Measurements from ENCODE around the gene HNRNPA0.

Gene HNRNPA0

GRCh38 chr5:137739737-137740136 is 14.4 kb downstream of the HNRNPA0 start:
- no peak overlapping the region for H3K4me3 ChIP-seq (ENCODE audit: low read depth, low read length)
- TF ChIP-seq, protein P1, sequence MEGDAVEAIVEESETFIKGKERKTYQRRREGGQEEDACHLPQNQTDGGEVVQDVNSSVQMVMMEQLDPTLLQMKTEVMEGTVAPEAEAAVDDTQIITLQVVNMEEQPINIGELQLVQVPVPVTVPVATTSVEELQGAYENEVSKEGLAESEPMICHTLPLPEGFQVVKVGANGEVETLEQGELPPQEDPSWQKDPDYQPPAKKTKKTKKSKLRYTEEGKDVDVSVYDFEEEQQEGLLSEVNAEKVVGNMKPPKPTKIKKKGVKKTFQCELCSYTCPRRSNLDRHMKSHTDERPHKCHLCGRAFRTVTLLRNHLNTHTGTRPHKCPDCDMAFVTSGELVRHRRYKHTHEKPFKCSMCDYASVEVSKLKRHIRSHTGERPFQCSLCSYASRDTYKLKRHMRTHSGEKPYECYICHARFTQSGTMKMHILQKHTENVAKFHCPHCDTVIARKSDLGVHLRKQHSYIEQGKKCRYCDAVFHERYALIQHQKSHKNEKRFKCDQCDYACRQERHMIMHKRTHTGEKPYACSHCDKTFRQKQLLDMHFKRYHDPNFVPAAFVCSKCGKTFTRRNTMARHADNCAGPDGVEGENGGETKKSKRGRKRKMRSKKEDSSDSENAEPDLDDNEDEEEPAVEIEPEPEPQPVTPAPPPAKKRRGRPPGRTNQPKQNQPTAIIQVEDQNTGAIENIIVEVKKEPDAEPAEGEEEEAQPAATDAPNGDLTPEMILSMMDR (IDR thresholded peaks at IDR 0.05; ENCODE audit: low read depth, low read length) = no peak

GRCh38 chr5:137738947-137739346 is 15.2 kb downstream of the HNRNPA0 start:
- TF ChIP-seq, protein P1 (IDR thresholded peaks at IDR 0.05; ENCODE audit: low read depth, low read length) = no peak
- H3K4me3 ChIP-seq (ENCODE audit: low read depth, low read length) = no peak overlapping the region

DNA sequence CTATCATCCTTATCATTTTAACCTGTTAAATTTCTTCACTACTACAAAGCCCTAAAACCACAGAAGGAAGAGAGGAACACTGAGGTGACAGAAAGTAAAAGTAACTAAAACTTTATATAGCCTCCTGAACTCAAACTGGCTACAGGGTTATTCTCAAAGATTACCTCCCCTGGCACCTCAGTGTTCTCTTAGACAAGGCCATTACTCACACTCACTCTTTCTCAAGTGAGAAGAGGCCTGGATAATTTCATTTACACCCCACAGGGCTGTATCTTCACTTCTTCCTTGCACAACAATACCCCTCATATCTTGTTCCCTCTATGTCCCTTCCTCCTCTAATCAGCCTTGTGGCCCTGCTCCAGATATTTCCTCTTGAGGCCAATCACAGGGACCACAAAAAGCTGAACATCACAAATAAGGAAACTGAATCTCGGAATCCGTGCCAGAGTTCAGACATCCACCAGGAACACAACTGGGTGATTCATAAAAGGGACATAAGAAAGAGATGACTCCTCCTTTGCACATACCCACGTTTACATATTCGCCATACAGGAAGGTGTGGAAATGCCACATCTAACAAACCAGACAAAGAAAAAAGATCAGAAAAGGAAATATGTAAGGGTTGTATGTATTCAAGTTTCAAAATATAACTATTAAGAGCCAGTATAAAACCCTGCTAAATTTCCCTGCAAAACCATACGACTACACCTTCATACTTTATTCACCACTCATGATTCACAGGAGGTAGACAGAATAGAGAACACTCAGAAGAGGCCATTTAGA is 16.6 kb downstream of the HNRNPA0 start:
- H3K4me3 ChIP-seq (ENCODE audit: low read depth, low read length) = no peak overlapping the region
- TF ChIP-seq, protein P1 (IDR thresholded peaks at IDR 0.05; ENCODE audit: low read depth, low read length) = no peak

DNA sequence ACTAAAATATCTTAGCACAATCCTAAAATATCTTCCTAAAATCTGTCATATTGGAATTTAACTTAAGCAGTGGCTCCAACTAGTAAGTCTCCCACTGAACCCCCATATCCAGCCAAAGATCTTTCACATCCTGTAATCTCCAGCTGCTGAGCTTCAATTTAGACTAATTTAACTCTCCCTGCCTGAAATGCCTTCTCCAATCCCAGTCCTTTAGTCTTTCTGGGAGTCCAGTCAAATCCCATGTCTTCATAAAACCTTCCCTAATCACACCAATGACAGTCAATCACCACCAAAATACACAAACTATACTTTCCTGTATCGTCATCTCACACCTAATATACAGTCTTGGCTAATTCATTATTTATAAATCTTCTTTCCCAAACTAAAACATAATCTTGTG is 17.7 kb downstream of the HNRNPA0 start:
- H3K4me3 ChIP-seq (ENCODE audit: low read depth, low read length) = no peak overlapping the region
- TF ChIP-seq, protein P1 (IDR thresholded peaks at IDR 0.05; ENCODE audit: low read depth, low read length) = no peak

DNA sequence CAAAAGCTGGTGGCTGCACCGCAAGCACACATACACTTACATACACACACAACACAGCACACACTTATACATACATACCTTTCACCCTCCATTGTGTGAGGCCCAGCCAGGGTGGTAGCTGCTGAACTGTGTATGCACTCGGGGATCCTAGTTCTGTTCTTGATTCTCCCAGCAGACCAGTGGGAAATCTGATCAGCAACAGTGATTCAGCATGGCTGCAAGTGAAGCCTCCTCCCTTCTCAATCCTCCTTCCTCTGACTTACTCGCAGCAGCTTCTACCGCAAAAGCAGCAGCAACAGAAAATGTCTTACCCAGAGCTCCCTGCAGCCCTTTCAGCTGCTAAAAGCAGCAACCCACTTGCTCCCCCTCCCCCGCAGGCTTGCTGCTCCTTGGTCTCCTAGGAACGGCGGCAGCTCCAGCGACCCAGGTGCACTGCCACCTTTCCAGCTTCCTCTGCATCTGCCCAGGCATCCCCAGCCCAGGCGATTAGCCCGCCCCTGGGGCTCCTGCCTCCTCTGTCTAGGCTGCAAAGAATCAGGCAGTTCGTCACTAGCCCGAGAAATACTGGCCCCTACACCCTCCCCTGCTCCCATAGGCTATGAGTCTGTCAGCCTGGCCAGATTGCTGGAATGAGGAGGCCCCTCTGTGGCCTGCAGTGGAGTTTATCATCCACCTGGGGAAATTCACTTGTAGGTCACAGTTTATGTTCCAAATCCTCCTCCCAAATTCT is 18.4 kb downstream of the HNRNPA0 start, which contains the start of gene KLHL3:
Gene KLHL3 (minus strand): TSS at position 535 of the 730 bp plus-strand sequence. CDS start 443 bp downstream, at position 92.
- TF ChIP-seq, protein P1 (IDR thresholded peaks at IDR 0.05; ENCODE audit: low read depth, low read length) = 0 out of 2 replicates have a peak, but pooled peaks have one; percentile 6
- peak within 1 kb of the TSS; percentile 59 for H3K4me3 ChIP-seq (ENCODE audit: low read depth, low read length)

DNA sequence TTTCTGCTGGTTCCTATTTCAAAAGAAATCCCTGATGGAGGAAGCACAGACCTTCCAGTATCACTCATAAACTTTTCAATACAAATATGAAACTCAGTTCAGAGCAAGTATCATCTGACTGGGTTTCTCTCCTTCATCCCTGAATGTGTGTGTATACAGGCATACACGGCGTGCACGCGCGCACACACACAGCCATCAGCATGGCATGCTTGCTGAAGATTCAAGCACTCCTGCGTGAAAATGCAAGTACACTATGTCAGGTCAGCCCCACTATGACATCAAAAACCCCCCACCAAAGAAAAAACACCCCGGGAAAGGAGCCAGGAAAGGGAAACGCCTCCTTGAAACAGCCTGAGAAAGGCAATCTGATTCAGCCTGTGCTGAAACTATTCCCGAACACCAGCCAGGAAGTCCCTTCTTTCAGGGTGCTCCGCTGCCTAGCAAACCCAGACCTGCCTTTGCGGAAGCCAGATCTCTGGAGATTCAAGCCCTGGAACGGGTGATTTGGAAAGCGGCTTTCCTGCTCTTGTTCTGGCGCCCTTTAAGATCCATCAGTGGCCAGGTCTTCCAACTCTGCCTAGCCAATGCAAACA is 19.1 kb downstream of the HNRNPA0 start:
- TF ChIP-seq, protein P1 (IDR thresholded peaks at IDR 0.05; ENCODE audit: low read depth, low read length) = no peak
- H3K4me3 ChIP-seq (ENCODE audit: low read depth, low read length) = peak overlapping the region; percentile 59
